ENCODE measurements around the gene FOXR1. TPM values are rescaled to one million over a fixed set of nuclear protein-coding genes. Genes with fewer than 3 reads are reported as not detected.

Gene FOXR1
- total and polyA plus RNA-seq, 2 donors from 2014 or later: not detected

- peaks cover 1 to 57% (median 47%) of the 10 kb centered on the region in 3 donors for H3K4me1 ChIP-seq (ENCODE audit: control insufficient read depth in 2 of 3, insufficient read depth in 2 of 3, low read depth in 1 of 3, low read length in 3 of 3)
- no peak overlapping the region for H3K4me3 ChIP-seq (ENCODE audit: low read length in 3 of 3)
- peaks cover 9 to 47% (median 33%) of the 10 kb centered on the region in 3 donors for H3K36me3 ChIP-seq (ENCODE audit: control insufficient read depth in 2 of 3, insufficient read depth in 3 of 3, low read length in 3 of 3)
- no peak for TF ChIP-seq CTCF (IDR thresholded peaks at IDR 0.05; ENCODE audit: borderline replicate concordance, extremely low read depth, insufficient read depth)
- FAIRE-seq (no peak), DNase-seq (no peak)
- H3K9me3 ChIP-seq (ENCODE audit: control insufficient read depth in 2 of 3, insufficient read depth in 1 of 3, low read length in 3 of 3): no peaks in the 10 kb centered on the region
- intact Hi-C loops (cut with DNase I): no loop called here
- no peak overlapping the region for H3K9ac ChIP-seq (ENCODE audit: low read length in 3 of 3)
- no peaks in the 10 kb centered on the region for H3K27me3 ChIP-seq (ENCODE audit: control insufficient read depth, insufficient read depth, low read length)
- no peak overlapping the region for H3K27ac ChIP-seq (ENCODE audit: low read depth in 2 of 2, low read length in 2 of 2)
These were observed 52.2 kb downstream of the FOXR1 start for GRCh38 chr11:119023741-119024140.

- DNase-seq: no peak
- Histone ChIP-seq H3K9ac (ENCODE audit: low read length in 3 of 3) (no peak overlapping the region), H3K9me3 (ENCODE audit: control insufficient read depth in 2 of 3, insufficient read depth in 1 of 3, low read length in 3 of 3) (no peaks in the 10 kb centered on the region), H3K4me3 (ENCODE audit: low read length in 3 of 3) (peak overlapping the region in 2 of 3 donors; percentile 53 to 91), H3K36me3 (ENCODE audit: control insufficient read depth in 2 of 3, insufficient read depth in 3 of 3, low read length in 3 of 3) (peaks cover 9 to 47% (median 33%) of the 10 kb centered on the region in 3 donors), H3K27ac (ENCODE audit: low read depth in 2 of 2, low read length in 2 of 2) (peak overlapping the region; percentile 60 to 66), H3K4me1 (ENCODE audit: control insufficient read depth in 2 of 3, insufficient read depth in 2 of 3, low read depth in 1 of 3, low read length in 3 of 3) (peaks cover 5 to 62% (median 53%) of the 10 kb centered on the region in 3 donors), H3K27me3 (ENCODE audit: control insufficient read depth, insufficient read depth, low read length) (no peaks in the 10 kb centered on the region)
- intact Hi-C loops (cut with DNase I): no loop called here
- no peak for FAIRE-seq
- TF ChIP-seq CTCF (IDR thresholded peaks at IDR 0.05; ENCODE audit: borderline replicate concordance, extremely low read depth, insufficient read depth): no peak
These were observed 53.0 kb downstream of the FOXR1 start for GRCh38 chr11:119024430-119025098.

- peak overlapping the region; percentile 47 to 66 for H3K27ac ChIP-seq (ENCODE audit: low read depth in 2 of 2, low read length in 2 of 2)
- intact Hi-C loops (cut with DNase I): no loop called here
- no peaks in the 10 kb centered on the region for H3K27me3 ChIP-seq (ENCODE audit: control insufficient read depth, insufficient read depth, low read length)
- H3K4me3 ChIP-seq (ENCODE audit: low read length in 3 of 3): peak overlapping the region in 2 of 3 donors; percentile 70 to 91
- no peak overlapping the region for H3K9ac ChIP-seq (ENCODE audit: low read length in 3 of 3)
- no peaks in the 10 kb centered on the region for H3K9me3 ChIP-seq (ENCODE audit: control insufficient read depth in 2 of 3, insufficient read depth in 1 of 3, low read length in 3 of 3)
- no peak for DNase-seq
- peaks cover 5 to 57% (median 53%) of the 10 kb centered on the region in 3 donors for H3K4me1 ChIP-seq (ENCODE audit: control insufficient read depth in 2 of 3, insufficient read depth in 2 of 3, low read depth in 1 of 3, low read length in 3 of 3)
- H3K36me3 ChIP-seq (ENCODE audit: control insufficient read depth in 2 of 3, insufficient read depth in 3 of 3, low read length in 3 of 3): peaks cover 9 to 47% (median 31%) of the 10 kb centered on the region in 3 donors
- FAIRE-seq: no peak
- no peak for TF ChIP-seq CTCF (IDR thresholded peaks at IDR 0.05; ENCODE audit: borderline replicate concordance, extremely low read depth, insufficient read depth)
These were observed 53.5 kb downstream of the FOXR1 start for GRCh38 chr11:119025099-119025473.
